CD14-positive monocyte (primary cell): ENCODE results near the gene MAP6. TPM values are rescaled to one million over a fixed set of nuclear protein-coding genes. Genes with fewer than 3 reads are reported as not detected.

Experiments used
- DNase-seq, 3 donors: peaks; one replicate each; pipeline ENCODE4 v3.0.0-alpha.2; 2011 to 2022
- H2AFZ ChIP-seq: 2 replicates; pipeline ENCODE4 v1.6.0; 2012; ENCODE audit warnings: mild to moderate bottlenecking, low read depth, low read length, inconsistent platforms; ENCODE audit not compliant: insufficient read depth, poor library complexity, severe bottlenecking
- H3K27ac ChIP-seq, 2 donors: 1 replicate in 1 of 2; 2 replicates in 1 of 2; pipeline ENCODE4 v1.5.1; 2012 to 2013; ENCODE audit warnings: low read length in 2 of 2, control low read depth in 1 of 2, inconsistent platforms in 1 of 2, low read depth in 1 of 2, mild to moderate bottlenecking in 1 of 2
- H3K27me3 ChIP-seq, 2 donors: one replicate each; pipeline versions ENCODE4 v1.6.0 to v1.6.1; 2011 to 2013; ENCODE audit warnings: low read length in 2 of 2; ENCODE audit not compliant: control insufficient read depth in 2 of 2, insufficient read depth in 2 of 2
- H3K36me3 ChIP-seq, 2 donors: replicated peaks in 1 of 2; 1 replicate in 1 of 2; 2 replicates in 1 of 2; pipeline versions ENCODE4 v1.5.1 to v1.6.1; 2012 to 2013; ENCODE audit warnings: low read length in 2 of 2, control low read depth in 1 of 2, inconsistent platforms in 1 of 2, mild to moderate bottlenecking in 1 of 2; ENCODE audit not compliant: insufficient read depth in 2 of 2, control insufficient read depth in 1 of 2
- H3K4me1 ChIP-seq, 2 donors: 1 replicate in 1 of 2; 2 replicates in 1 of 2; pipeline versions ENCODE4 v1.5.1 to v1.6.1; 2012 to 2013; ENCODE audit warnings: low read length in 2 of 2, control low read depth in 1 of 2, inconsistent platforms in 1 of 2, mild to moderate bottlenecking in 1 of 2, moderate library complexity in 1 of 2; ENCODE audit not compliant: insufficient read depth in 2 of 2, control insufficient read depth in 1 of 2
- H3K4me2 ChIP-seq: replicated peaks from 2 replicates; pipeline ENCODE3; 2012; ENCODE audit warnings: low read length, moderate library complexity, mild to moderate bottlenecking; ENCODE audit not compliant: poor library complexity, severe bottlenecking; ENCODE audit errors: extremely low read depth
- H3K4me3 ChIP-seq, 3 experiments: fragments of 200-600 bp in 1 of 3; sonication (generic) in 1 of 3; replicated peaks in 1 of 3; 1 replicate in 2 of 3; 2 replicates in 1 of 3; pipeline ENCODE4 v1.5.1; 2011 to 2013; ENCODE audit warnings: low read length in 3 of 3, mild to moderate bottlenecking in 3 of 3, control low read depth in 2 of 3, low read depth in 2 of 3, inconsistent platforms in 1 of 3, moderate library complexity in 1 of 3
- H3K79me2 ChIP-seq: 2 replicates; pipeline ENCODE4 v1.6.0; 2012; ENCODE audit warnings: mild to moderate bottlenecking, control low read depth, inconsistent platforms, low read length, moderate library complexity; ENCODE audit not compliant: insufficient read depth
- H3K9ac ChIP-seq: 2 replicates; pipeline ENCODE4 v1.6.0; 2017; ENCODE audit warnings: low read length, mild to moderate bottlenecking; ENCODE audit not compliant: insufficient read depth, poor library complexity, severe bottlenecking
- H3K9me3 ChIP-seq, 2 donors: replicated peaks in 1 of 2; 1 replicate in 1 of 2; 2 replicates in 1 of 2; pipeline versions ENCODE4 v1.5.1 to v1.6.1; 2012 to 2013; ENCODE audit warnings: low read length in 2 of 2, control low read depth in 1 of 2; ENCODE audit not compliant: control insufficient read depth in 1 of 2, insufficient read depth in 1 of 2
- H4K20me1 ChIP-seq: 2 replicates; pipeline ENCODE4 v1.6.0; 2012; ENCODE audit warnings: mild to moderate bottlenecking, low read length, control low read depth, moderate library complexity; ENCODE audit not compliant: insufficient read depth
- H3K27ac Mint-ChIP-seq, 7 donors: one replicate each; pipeline ENCODE4 v1.8.0; 2020; ENCODE audit warnings: mild to moderate bottlenecking in 7 of 7, mixed read lengths in 7 of 7, moderate library complexity in 6 of 7, inconsistent platforms in 2 of 7
- H3K27me3 Mint-ChIP-seq, 3 donors: one replicate each; pipeline ENCODE4 v1.8.0; 2021 to 2022; ENCODE audit warnings: low read depth in 3 of 3, mild to moderate bottlenecking in 3 of 3, mixed read lengths in 3 of 3, moderate library complexity in 3 of 3, inconsistent platforms in 1 of 3
- H3K36me3 Mint-ChIP-seq, 2 donors: one replicate each; pipeline ENCODE4 v1.8.0; 2020; ENCODE audit warnings: mixed read lengths in 2 of 2, inconsistent platforms in 1 of 2, mild to moderate bottlenecking in 1 of 2
- H3K4me1 Mint-ChIP-seq: one replicate; pipeline ENCODE4 v1.8.0; 2020; ENCODE audit warnings: mild to moderate bottlenecking, mixed read lengths
- H3K4me3 Mint-ChIP-seq, 2 donors: one replicate each; pipeline ENCODE4 v1.8.0; 2020; ENCODE audit warnings: mild to moderate bottlenecking in 2 of 2, mixed read lengths in 2 of 2, moderate library complexity in 1 of 2
- H3K9me3 Mint-ChIP-seq, 7 donors: one replicate each; pipeline ENCODE4 v1.8.0; 2020 to 2022; ENCODE audit warnings: mixed read lengths in 7 of 7, mild to moderate bottlenecking in 6 of 7, moderate library complexity in 6 of 7, inconsistent platforms in 2 of 7
- CTCF ChIP-seq: fragments of 200-600 bp; IDR thresholded peaks from one replicate; pipeline ENCODE4 v1.8.0; 2022; ENCODE audit warnings: antibody characterized with exemption, mild to moderate bottlenecking
- WGBS: methylation state at CpG from one replicate; pipeline ENCODE4 v1.1.5; 2013; ENCODE audit warnings: missing lambda C conversion rate; ENCODE audit not compliant: insufficient coverage; 5-methylcytosine and 5-hydroxymethylcytosine counted together
- intact Hi-C, 2 donors: fragments of 100-400 bp; cut with micrococcal nuclease; formaldehyde crosslinking; loops; one replicate each; pipeline versions ENCODE4 v1.15.0 to v1.15.1; 2023
- polyA plus RNA-seq, 3 donors: library from polyadenylated mRNA; depleted of rRNA in 1 of 3; unstranded in 2 of 3; stranded (reverse) in 1 of 3; fragments of 300-500 nt in 2 of 3; fragments of >200 nt in 1 of 3; fragmentation: Illumina TruSeq in 2 of 3; gene quantifications; 1 replicate in 2 of 3; 2 replicates in 1 of 3; pipeline ENCODE4 v1.2.3, GENCODE V29; 2012 to 2021

MAP6 gene
- polyA plus RNA-seq, 3 donors = not detected

- Histone ChIP-seq H3K4me2 (no peak overlapping the region), H3K4me1 (no peaks in the 10 kb centered on the region), H3K36me3 (no peaks in the 10 kb centered on the region), H3K4me3 (no peak overlapping the region), H3K79me2 (no peaks in the 10 kb centered on the region), H3K27ac (no peak overlapping the region), H4K20me1 (no peaks in the 10 kb centered on the region), H2AFZ (no peak overlapping the region), H3K9me3 (no peaks in the 10 kb centered on the region), H3K9ac (no peak overlapping the region), H3K27me3 (no peaks in the 10 kb centered on the region)
- intact Hi-C loops = no loop called here
- no peak for TF ChIP-seq CTCF
- WGBS = 95% methylated on average over 5 of the region's 6 CpGs
- H3K27ac Mint-ChIP-seq = no peak overlapping the region
- H3K27me3 Mint-ChIP-seq = peaks cover 2 to 5% (median 5%) of the 10 kb centered on the region in 3 donors
- H3K9me3 Mint-ChIP-seq = peaks cover 0 to 1% (median 0%) of the 10 kb centered on the region in 7 donors
- DNase-seq = no peak
- H3K36me3 Mint-ChIP-seq = no peaks in the 10 kb centered on the region
- H3K4me3 Mint-ChIP-seq = no peak overlapping the region
- H3K4me1 Mint-ChIP-seq = no peaks in the 10 kb centered on the region
Observed at GRCh38 chr11:75543806-75544205, 125.0 kb downstream of the MAP6 start.

GRCh38 chr11:75542088-75542438, 126.8 kb downstream of the MAP6 start:
- TF ChIP-seq CTCF = no peak
- H3K4me1 Mint-ChIP-seq = peaks cover 16% of the 10 kb centered on the region
- H3K36me3 ChIP-seq = no peaks in the 10 kb centered on the region
- no peak overlapping the region for H2AFZ ChIP-seq
- WGBS = 80% methylated on average over 1 of the region's 1 CpG
- no peak overlapping the region for H3K4me3 ChIP-seq
- H3K4me2 ChIP-seq = no peak overlapping the region
- DNase-seq = no peak
- no peaks in the 10 kb centered on the region for H3K36me3 Mint-ChIP-seq
- H3K9me3 ChIP-seq = no peaks in the 10 kb centered on the region
- peaks cover 10 to 13% of the 10 kb centered on the region in 2 donors for H3K4me1 ChIP-seq
- H3K27ac Mint-ChIP-seq = no peak overlapping the region
- H4K20me1 ChIP-seq = no peaks in the 10 kb centered on the region
- no peaks in the 10 kb centered on the region for H3K79me2 ChIP-seq
- H3K27ac ChIP-seq = no peak overlapping the region
- H3K4me3 Mint-ChIP-seq = no peak overlapping the region
- H3K27me3 Mint-ChIP-seq = peaks cover 2 to 5% (median 5%) of the 10 kb centered on the region in 3 donors
- intact Hi-C loops = no loop called here
- H3K9ac ChIP-seq = no peak overlapping the region
- H3K27me3 ChIP-seq = no peaks in the 10 kb centered on the region
- H3K9me3 Mint-ChIP-seq = no peaks in the 10 kb centered on the region
